IPS-NIHi11 (cell line): Measurements from ENCODE around the gene TP53TG3B.
"Not testable (repeated sequence)": the region's sequence is repeated elsewhere in the genome, so short reads cannot be mapped to it uniquely, and the experiment has no call there.

Experiments used
- DNase-seq: peaks from one replicate; pipeline ENCODE4 v3.0.0; 2012; ENCODE audit warnings: mixed read lengths, low spot score

TP53TG3B gene, protein sequence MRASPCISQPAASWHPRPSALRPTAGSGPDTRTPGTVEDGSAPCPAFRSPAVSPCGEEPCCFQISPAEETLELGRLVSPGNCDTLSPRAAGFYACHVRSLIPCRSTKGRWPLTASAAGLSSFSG

DNA sequence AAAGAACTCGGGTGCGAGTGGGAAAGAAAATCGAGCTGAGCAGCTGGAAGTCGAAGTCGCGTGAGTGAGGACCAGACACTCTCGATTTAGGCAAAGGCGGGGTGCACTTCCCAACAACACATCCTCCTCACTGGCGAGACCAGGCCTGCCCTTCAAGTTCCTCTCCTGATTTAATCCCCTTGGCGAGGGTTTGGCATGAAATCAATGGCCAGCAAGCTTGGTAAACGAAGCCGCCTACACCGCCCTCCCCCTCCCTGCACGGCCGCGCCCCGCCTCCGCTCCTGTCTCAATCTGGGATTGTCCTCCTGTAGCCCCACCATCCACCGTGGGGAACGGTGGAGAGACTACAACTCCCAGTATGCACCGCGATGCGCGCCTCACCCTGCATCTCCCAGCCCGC, at the start of gene TP53TG3B:
Gene TP53TG3B, plus strand, starts transcription at position 301 of the 400 bp plus-strand sequence. Its CDS starts 68 bp downstream, at position 369.
- not testable (repeated sequence) for DNase-seq

DNA sequence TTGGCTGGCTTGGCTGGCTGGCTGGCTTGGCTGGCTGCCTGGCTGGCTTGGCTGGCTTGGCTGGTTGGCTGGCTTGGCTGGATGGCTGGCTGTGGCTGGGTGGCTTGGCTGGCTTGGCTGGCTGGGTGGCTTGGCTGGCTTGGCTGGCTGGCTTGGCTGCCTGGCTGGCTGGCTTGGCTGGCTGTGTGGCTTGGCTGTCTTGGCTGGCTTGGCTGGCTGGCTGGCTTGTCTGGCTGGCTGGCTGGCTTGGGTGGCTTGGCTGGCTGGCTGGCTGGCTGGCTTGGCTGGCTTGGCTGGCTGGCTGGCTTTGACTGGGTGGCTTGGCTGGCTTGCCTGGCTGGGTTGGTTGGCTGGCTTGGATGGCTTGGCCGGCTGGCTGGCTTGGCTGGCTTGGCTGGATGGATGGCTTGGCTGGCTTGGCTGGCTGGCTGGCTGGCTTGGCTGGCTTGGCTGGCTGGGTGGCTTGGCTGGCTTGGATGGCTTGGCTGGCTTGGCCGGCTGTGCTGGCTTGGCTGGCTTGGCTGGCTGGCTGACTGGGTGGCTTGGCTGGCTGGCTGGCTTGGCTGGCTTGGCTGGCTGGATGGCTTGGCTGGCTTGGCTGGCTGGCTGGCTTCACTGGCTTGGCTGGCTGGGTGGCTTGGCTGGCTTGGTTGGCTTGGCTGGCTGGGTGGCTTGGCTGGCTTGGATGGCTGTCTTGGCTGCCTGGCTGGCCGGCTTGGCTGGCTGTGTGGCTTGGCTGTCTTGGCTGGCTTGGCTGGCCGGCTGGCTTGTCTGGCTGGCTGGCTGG, 24.2 kb upstream of the TP53TG3B start:
- not testable (repeated sequence) for DNase-seq

DNA sequence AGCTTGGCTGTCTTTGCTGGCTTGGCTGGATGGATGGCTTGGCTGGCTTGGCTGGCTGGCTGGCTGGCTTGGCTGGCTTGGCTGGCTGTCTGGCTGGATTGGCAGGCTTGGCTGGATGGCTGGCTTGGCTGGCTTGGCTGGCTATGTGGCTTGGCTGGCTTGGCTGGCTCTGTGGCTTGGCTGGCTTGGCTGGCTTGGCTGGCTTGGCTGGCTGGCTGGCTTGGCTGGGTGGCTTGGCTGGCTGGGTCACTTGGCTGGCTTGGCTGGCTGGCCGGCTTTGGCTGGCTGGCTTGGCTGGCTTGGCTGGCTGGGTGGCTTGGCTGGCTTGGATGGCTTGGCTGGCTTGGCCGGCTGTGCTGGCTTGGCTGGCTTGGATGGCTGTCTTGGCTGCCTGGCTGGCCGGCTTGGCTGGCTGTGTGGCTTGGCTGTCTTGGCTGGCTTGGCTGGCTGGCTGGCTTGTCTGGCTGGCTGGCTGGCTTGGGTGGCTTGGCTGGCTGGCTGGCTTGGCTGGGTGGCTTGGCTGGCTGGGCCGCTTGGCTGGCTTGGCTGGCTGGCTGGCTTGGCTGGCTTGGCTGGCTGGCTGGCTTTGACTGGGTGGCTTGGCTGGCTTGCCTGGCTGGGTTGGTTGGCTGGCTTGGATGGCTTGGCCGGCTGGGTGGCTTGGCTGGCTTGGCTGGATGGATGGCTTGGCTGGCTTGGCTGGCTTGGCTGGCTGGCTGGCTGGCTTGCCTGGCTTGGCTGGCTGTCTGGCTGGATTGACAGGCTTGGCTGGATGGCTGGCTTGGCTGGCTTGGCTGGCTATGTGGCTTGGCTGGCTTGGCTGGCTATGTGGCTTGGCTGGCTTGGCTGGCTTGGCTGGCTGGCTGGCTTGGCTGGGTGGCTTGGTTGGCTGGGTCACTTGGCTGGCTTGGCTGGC, 22.8 kb upstream of the TP53TG3B start:
- not testable (repeated sequence) for DNase-seq

DNA sequence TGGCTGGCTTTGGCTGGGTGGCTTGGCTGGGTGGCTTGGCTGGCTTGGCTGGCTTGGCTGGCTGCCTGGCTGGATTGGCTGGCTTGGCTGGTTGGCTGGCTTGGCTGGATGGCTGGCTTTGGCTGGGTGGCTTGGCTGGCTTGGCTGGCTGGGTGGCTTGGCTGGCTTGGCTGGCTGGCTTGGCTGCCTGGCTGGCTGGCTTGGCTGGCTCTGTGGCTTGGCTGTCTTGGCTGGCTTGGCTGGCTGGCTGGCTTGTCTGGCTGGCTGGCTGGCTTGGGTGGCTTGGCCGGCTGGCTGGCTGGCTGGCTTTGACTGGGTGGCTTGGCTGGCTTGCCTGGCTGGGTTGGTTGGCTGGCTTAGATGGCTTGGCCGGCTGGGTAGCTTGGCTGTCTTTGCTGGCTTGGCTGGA, 22.1 kb upstream of the TP53TG3B start:
- DNase-seq: not testable (repeated sequence)

DNA sequence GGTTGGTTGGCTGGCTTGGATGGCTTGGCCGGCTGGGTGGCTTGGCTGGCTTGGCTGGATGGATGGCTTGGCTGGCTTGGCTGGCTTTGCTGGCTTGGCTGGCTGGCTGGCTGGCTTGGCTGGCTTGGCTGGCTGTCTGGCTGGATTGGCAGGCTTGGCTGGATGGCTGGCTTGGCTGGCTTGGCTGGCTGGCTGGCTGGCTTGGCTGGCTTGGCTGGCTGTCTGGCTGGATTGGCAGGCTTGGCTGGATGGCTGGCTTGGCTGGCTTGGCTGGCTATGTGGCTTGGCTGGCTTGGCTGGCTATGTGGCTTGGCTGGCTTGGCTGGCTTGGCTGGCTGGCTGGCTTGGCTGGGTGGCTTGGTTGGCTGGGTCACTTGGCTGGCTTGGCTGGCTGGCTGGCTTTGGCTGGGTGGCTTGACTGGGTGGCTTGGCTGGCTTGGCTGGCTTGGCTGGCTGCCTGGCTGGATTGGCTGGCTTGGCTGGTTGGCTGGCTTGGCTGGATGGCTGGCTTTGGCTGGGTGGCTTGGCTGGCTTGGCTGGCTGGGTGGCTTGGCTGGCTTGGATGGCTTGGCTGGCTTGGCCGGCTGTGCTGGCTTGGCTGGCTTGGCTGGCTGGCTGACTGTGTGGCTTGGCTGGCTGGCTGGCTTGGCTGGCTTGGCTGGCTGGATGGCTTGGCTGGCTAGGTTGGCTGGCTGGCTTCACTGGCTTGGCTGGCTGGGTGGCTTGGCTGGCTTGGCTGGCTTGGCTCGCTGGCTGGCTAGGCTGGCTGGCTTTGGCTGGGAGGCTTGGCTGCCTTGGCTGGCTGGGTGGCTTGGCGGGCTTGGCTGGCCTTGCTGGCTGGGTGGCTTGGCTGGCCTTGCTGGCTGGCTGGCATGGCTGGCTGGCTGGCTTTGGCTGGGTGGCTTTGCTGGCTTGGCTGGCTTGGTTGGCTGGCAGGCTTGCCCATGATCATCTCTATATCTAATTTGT, 21.3 kb upstream of the TP53TG3B start:
- not testable (repeated sequence) for DNase-seq
